HEK293 (cell line): ENCODE measurements around the gene GTF2H3.

Source experiments
- CTCF ChIA-PET: fragments of 350-600 bp; formaldehyde crosslinking; extraction: SDS; loops from one replicate; lab custom pipeline; 2021; ENCODE audit warnings: antibody characterized with exemption; lab: Yijun Ruan, JAX
- POLR2A ChIA-PET: fragments of 300-600 bp; formaldehyde crosslinking; extraction: SDS; loops from one replicate; lab custom pipeline; 2020; ENCODE audit warnings: antibody characterized with exemption, inconsistent platforms; lab: Yijun Ruan, JAX
- H3K27ac ChIP-seq: fragments of 200-500 bp; sonication (Bioruptor generic); 2 replicates; pipeline ENCODE4 v1.5.1; 2014; ENCODE audit warnings: low read depth, low read length, control low read depth, inconsistent platforms; ENCODE audit errors: extremely low read depth
- H3K36me3 ChIP-seq, 2 experiments: fragments of 200-500 bp in 1 of 2; sonication (Bioruptor generic) in 1 of 2; 1 replicate in 1 of 2; 2 replicates in 1 of 2; pipeline ENCODE4 v1.5.1; 2014 to 2017; ENCODE audit warnings: inconsistent platforms in 2 of 2, low read length in 2 of 2; ENCODE audit not compliant: control insufficient read depth in 2 of 2, insufficient read depth in 1 of 2
- H3K4me1 ChIP-seq: fragments of 200-500 bp; sonication (Bioruptor generic); 2 replicates; pipeline ENCODE4 v1.5.1; 2014; ENCODE audit warnings: mild to moderate bottlenecking, low read length, inconsistent platforms; ENCODE audit not compliant: control insufficient read depth, insufficient read depth
- H3K4me3 ChIP-seq: 2 replicates; pipeline ENCODE4 v1.5.1; 2011; ENCODE audit warnings: low read depth, mild to moderate bottlenecking, control low read depth, low read length, moderate library complexity
- H3K9me3 ChIP-seq: fragments of 200-500 bp; sonication (Bioruptor generic); 2 replicates; pipeline ENCODE4 v1.5.1; 2014; ENCODE audit warnings: low read depth, low read length, inconsistent platforms; ENCODE audit not compliant: control insufficient read depth, insufficient read depth
- GLI4 ChIP-seq: fragments of 450-650 bp; formaldehyde crosslinking; IDR thresholded peaks from 2 replicates; pipeline ENCODE4 v1.5.1; 2016; ENCODE audit warnings: missing biosample characterization, missing genetic modification characterization
- KLF17 ChIP-seq: fragments of 450-650 bp; formaldehyde crosslinking; IDR thresholded peaks from 2 replicates; pipeline ENCODE4 v1.5.1; 2016; ENCODE audit warnings: missing biosample characterization, missing genetic modification characterization
- SP3 ChIP-seq: fragments of 450-650 bp; formaldehyde crosslinking; IDR thresholded peaks from 2 replicates; pipeline ENCODE4 v1.5.1; 2016; ENCODE audit warnings: missing biosample characterization, missing genetic modification characterization
- ZBTB48 ChIP-seq: fragments of 450-650 bp; formaldehyde crosslinking; IDR thresholded peaks from 2 replicates; pipeline ENCODE4 v1.5.1; 2016; ENCODE audit warnings: missing biosample characterization, missing genetic modification characterization
- ZNF155 ChIP-seq: fragments of 450-650 bp; formaldehyde crosslinking; IDR thresholded peaks from 2 replicates; pipeline ENCODE4 v1.5.1; 2016; ENCODE audit warnings: missing biosample characterization, missing genetic modification characterization
- ZNF157 ChIP-seq: fragments of 450-650 bp; formaldehyde crosslinking; IDR thresholded peaks from 2 replicates; pipeline ENCODE4 v1.5.1; 2016; ENCODE audit warnings: missing biosample characterization, missing genetic modification characterization
- ZNF223 ChIP-seq: fragments of 450-650 bp; formaldehyde crosslinking; IDR thresholded peaks from 2 replicates; pipeline ENCODE4 v1.5.1; 2016; ENCODE audit warnings: missing biosample characterization, missing genetic modification characterization
- ZNF23 ChIP-seq: fragments of 450-650 bp; formaldehyde crosslinking; IDR thresholded peaks from 2 replicates; pipeline ENCODE4 v1.5.1; 2016; ENCODE audit warnings: missing biosample characterization, missing genetic modification characterization, borderline replicate concordance
- ZNF311 ChIP-seq: fragments of 450-650 bp; formaldehyde crosslinking; IDR thresholded peaks from 2 replicates; pipeline ENCODE4 v1.5.1; 2017; ENCODE audit warnings: missing biosample characterization, missing genetic modification characterization, borderline replicate concordance
- ZNF354C ChIP-seq: fragments of 450-650 bp; formaldehyde crosslinking; IDR thresholded peaks from 2 replicates; pipeline ENCODE4 v1.5.1; 2016; ENCODE audit warnings: missing biosample characterization, missing genetic modification characterization, low read depth, borderline replicate concordance
- ZNF548 ChIP-seq: fragments of 450-650 bp; formaldehyde crosslinking; IDR thresholded peaks from 2 replicates; pipeline ENCODE4 v1.5.1; 2016; ENCODE audit warnings: missing biosample characterization, missing genetic modification characterization
- ZNF580 ChIP-seq: fragments of 450-650 bp; formaldehyde crosslinking; IDR thresholded peaks from 2 replicates; pipeline ENCODE4 v1.5.1; 2016; ENCODE audit warnings: missing biosample characterization, missing genetic modification characterization
- TF ChIP-seq, protein P1 (sequence below): fragments of 450-650 bp; formaldehyde crosslinking; IDR thresholded peaks from 2 replicates; pipeline ENCODE4 v1.5.1; 2016; ENCODE audit warnings: missing biosample characterization, missing genetic modification characterization, borderline replicate concordance
- TF ChIP-seq, protein P2 (sequence below): fragments of 450-650 bp; formaldehyde crosslinking; IDR thresholded peaks from 2 replicates; pipeline ENCODE4 v1.5.1; 2016; ENCODE audit warnings: missing biosample characterization, missing genetic modification characterization
- TF ChIP-seq, protein P3 (sequence below): fragments of 450-650 bp; formaldehyde crosslinking; IDR thresholded peaks from 2 replicates; pipeline ENCODE4 v1.5.1; 2017; ENCODE audit warnings: missing biosample characterization, missing genetic modification characterization
- TF ChIP-seq, protein P4 (sequence below): fragments of 450-650 bp; formaldehyde crosslinking; IDR thresholded peaks from 2 replicates; pipeline ENCODE4 v1.5.1; 2016; ENCODE audit warnings: missing biosample characterization, missing genetic modification characterization

GTF2H3 gene

GRCh38 chr12:123681605-123682004 lies 48.0 kb downstream of the GTF2H3 start (continued):
- TF ChIP-seq, protein P1, sequence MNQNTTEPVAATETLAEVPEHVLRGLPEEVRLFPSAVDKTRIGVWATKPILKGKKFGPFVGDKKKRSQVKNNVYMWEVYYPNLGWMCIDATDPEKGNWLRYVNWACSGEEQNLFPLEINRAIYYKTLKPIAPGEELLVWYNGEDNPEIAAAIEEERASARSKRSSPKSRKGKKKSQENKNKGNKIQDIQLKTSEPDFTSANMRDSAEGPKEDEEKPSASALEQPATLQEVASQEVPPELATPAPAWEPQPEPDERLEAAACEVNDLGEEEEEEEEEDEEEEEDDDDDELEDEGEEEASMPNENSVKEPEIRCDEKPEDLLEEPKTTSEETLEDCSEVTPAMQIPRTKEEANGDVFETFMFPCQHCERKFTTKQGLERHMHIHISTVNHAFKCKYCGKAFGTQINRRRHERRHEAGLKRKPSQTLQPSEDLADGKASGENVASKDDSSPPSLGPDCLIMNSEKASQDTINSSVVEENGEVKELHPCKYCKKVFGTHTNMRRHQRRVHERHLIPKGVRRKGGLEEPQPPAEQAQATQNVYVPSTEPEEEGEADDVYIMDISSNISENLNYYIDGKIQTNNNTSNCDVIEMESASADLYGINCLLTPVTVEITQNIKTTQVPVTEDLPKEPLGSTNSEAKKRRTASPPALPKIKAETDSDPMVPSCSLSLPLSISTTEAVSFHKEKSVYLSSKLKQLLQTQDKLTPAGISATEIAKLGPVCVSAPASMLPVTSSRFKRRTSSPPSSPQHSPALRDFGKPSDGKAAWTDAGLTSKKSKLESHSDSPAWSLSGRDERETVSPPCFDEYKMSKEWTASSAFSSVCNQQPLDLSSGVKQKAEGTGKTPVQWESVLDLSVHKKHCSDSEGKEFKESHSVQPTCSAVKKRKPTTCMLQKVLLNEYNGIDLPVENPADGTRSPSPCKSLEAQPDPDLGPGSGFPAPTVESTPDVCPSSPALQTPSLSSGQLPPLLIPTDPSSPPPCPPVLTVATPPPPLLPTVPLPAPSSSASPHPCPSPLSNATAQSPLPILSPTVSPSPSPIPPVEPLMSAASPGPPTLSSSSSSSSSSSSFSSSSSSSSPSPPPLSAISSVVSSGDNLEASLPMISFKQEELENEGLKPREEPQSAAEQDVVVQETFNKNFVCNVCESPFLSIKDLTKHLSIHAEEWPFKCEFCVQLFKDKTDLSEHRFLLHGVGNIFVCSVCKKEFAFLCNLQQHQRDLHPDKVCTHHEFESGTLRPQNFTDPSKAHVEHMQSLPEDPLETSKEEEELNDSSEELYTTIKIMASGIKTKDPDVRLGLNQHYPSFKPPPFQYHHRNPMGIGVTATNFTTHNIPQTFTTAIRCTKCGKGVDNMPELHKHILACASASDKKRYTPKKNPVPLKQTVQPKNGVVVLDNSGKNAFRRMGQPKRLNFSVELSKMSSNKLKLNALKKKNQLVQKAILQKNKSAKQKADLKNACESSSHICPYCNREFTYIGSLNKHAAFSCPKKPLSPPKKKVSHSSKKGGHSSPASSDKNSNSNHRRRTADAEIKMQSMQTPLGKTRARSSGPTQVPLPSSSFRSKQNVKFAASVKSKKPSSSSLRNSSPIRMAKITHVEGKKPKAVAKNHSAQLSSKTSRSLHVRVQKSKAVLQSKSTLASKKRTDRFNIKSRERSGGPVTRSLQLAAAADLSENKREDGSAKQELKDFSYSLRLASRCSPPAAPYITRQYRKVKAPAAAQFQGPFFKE (tag by site-specific recombination), result no peak
- TF ChIP-seq ZNF155 (tag by site-specific recombination), result no peak
- TF ChIP-seq ZNF354C (tag by site-specific recombination), result no peak
- TF ChIP-seq, protein P2, sequence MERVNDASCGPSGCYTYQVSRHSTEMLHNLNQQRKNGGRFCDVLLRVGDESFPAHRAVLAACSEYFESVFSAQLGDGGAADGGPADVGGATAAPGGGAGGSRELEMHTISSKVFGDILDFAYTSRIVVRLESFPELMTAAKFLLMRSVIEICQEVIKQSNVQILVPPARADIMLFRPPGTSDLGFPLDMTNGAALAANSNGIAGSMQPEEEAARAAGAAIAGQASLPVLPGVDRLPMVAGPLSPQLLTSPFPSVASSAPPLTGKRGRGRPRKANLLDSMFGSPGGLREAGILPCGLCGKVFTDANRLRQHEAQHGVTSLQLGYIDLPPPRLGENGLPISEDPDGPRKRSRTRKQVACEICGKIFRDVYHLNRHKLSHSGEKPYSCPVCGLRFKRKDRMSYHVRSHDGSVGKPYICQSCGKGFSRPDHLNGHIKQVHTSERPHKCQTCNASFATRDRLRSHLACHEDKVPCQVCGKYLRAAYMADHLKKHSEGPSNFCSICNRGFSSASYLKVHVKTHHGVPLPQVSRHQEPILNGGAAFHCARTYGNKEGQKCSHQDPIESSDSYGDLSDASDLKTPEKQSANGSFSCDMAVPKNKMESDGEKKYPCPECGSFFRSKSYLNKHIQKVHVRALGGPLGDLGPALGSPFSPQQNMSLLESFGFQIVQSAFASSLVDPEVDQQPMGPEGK (tag by site-specific recombination), result no peak
- TF ChIP-seq ZNF23, result no peak
- TF ChIP-seq, protein P3, sequence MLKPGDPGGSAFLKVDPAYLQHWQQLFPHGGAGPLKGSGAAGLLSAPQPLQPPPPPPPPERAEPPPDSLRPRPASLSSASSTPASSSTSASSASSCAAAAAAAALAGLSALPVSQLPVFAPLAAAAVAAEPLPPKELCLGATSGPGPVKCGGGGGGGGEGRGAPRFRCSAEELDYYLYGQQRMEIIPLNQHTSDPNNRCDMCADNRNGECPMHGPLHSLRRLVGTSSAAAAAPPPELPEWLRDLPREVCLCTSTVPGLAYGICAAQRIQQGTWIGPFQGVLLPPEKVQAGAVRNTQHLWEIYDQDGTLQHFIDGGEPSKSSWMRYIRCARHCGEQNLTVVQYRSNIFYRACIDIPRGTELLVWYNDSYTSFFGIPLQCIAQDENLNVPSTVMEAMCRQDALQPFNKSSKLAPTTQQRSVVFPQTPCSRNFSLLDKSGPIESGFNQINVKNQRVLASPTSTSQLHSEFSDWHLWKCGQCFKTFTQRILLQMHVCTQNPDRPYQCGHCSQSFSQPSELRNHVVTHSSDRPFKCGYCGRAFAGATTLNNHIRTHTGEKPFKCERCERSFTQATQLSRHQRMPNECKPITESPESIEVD (tag by site-specific recombination), result no peak
- TF ChIP-seq SP3 (tag by site-specific recombination), result no peak
- no peak for TF ChIP-seq ZNF580 (tag by site-specific recombination)
- TF ChIP-seq, all 188 proteins: peak for 0

- Histone ChIP-seq H3K9me3 (no peaks in the 10 kb centered on the region), H3K4me3 (no peak overlapping the region), H3K27ac (no peak overlapping the region), H3K36me3 (peaks cover 22 to 36% of the 10 kb centered on the region in 2 experiments; a peak in 2 of 3 replicates), H3K4me1 (no peaks in the 10 kb centered on the region)
- CTCF ChIA-PET, result interaction anchor here (0.6 kb wide), 2 partner anchors 464 to 1102 kb away, joined by 3 to 4 read pairs; no protein-coding TSS in a partner anchor
- POLR2A ChIA-PET, result no interaction called here
- TF ChIP-seq KLF17 (tag by site-specific recombination), result no peak
- TF ChIP-seq ZNF548 (tag by site-specific recombination), result no peak
- no peak for TF ChIP-seq ZNF223
- TF ChIP-seq, protein P4, sequence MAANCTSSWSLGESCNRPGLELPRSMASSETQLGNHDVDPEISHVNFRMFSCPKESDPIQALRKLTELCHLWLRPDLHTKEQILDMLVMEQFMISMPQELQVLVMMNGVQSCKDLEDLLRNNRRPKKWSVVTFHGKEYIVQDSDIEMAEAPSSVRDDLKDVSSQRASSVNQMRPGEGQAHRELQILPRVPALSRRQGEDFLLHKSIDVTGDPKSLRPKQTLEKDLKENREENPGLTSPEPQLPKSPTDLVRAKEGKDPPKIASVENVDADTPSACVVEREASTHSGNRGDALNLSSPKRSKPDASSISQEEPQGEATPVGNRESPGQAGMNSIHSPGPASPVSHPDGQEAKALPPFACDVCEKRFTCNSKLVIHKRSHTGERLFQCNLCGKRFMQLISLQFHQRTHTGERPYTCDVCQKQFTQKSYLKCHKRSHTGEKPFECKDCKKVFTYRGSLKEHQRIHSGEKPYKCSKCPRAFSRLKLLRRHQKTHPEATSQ, result no peak
- TF ChIP-seq ZNF157 (tag by site-specific recombination), result no peak
- TF ChIP-seq ZBTB48 (tag by site-specific recombination), result no peak
- no peak for TF ChIP-seq SP3 (tag by site-specific recombination)
- TF ChIP-seq GLI4 (tag by site-specific recombination), result no peak
- TF ChIP-seq ZNF311 (tag by site-specific recombination), result no peak
These were observed 50.3 kb downstream of the GTF2H3 start for GRCh38 chr12:123683964-123684363.
